Heart right ventricle (tissue), 16 donors: Measurements from ENCODE around the gene BCAM. TPM values are rescaled to one million over a fixed set of nuclear protein-coding genes. Genes with fewer than 3 reads are reported as not detected.

ENCODE experiments used
- ATAC-seq, 8 donors: fragments of 200-7000 bp; cut with Tn5 transposase; one replicate each; pipeline ENCODE4 v1.9.1; 2020; ENCODE audit warnings: mild to moderate bottlenecking in 8 of 8, moderate library complexity in 8 of 8, moderate number of reproducible peaks in 1 of 8
- DNase-seq, 2 donors: peaks; one replicate each; pipeline ENCODE4 v3.0.0-alpha.2; 2020
- H3K27ac ChIP-seq, 10 donors: fragments of 200-600 bp; sonication (generic) in 2 of 10; one replicate each; pipeline versions ENCODE4 v1.5.0 to v1.8.0; 2020 to 2022; ENCODE audit warnings: mild to moderate bottlenecking in 3 of 10
- H3K27me3 ChIP-seq, 7 donors: fragments of 200-600 bp; one replicate each; pipeline ENCODE4 v1.8.0; 2021 to 2022; ENCODE audit warnings: mild to moderate bottlenecking in 2 of 7
- H3K36me3 ChIP-seq, 9 donors: fragments of 200-600 bp; sonication (generic) in 1 of 9; one replicate each; pipeline versions ENCODE4 v1.5.0 to v1.8.0; 2020 to 2022; ENCODE audit warnings: mild to moderate bottlenecking in 2 of 9
- H3K4me1 ChIP-seq, 9 donors: fragments of 200-600 bp; sonication (generic) in 1 of 9; one replicate each; pipeline versions ENCODE4 v1.5.0 to v1.8.0; 2020 to 2022; ENCODE audit warnings: mild to moderate bottlenecking in 4 of 9
- H3K4me3 ChIP-seq, 10 donors: fragments of 200-600 bp; sonication (generic) in 2 of 10; one replicate each; pipeline versions ENCODE4 v1.5.0 to v1.8.0; 2020 to 2022; ENCODE audit warnings: mild to moderate bottlenecking in 7 of 10, moderate library complexity in 2 of 10
- H3K9me3 ChIP-seq, 11 donors: fragments of 200-600 bp in 10 of 11; sonication (generic) in 2 of 11; one replicate each; pipeline versions ENCODE4 v1.5.0 to v1.8.0; 2013 to 2022; ENCODE audit warnings: mild to moderate bottlenecking in 2 of 11, control low read depth in 1 of 11, moderate library complexity in 1 of 11
- CTCF ChIP-seq, 9 donors: fragments of 200-600 bp; sonication (generic) in 2 of 9; IDR thresholded peaks; one replicate each; pipeline versions ENCODE4 v1.5.0 to v1.8.0; 2021 to 2022; ENCODE audit warnings: antibody characterized with exemption in 9 of 9, mild to moderate bottlenecking in 5 of 9, moderate library complexity in 1 of 9
- WGBS, 2 donors: extraction: QIAGEN DNeasy Blood & Tissue Kit; methylation state at CpG; one replicate each; pipeline ENCODE4 v1.1.7; 2013; ENCODE audit warnings: inconsistent platforms in 1 of 2; 5-methylcytosine and 5-hydroxymethylcytosine counted together
- intact Hi-C, 10 donors: fragments of 100-400 bp; cut with DNase I; formaldehyde crosslinking; loops; one replicate each; pipeline versions ENCODE4 v1.11.1 to v1.14.2; 2022
- polyA plus RNA-seq, 2 donors: library from polyadenylated mRNA; stranded (reverse); fragments of 200-250 nt; gene quantifications; one replicate each; pipeline ENCODE4 v1.2.3, GENCODE V29; 2013
- total RNA-seq, 10 donors: library from RNA; stranded (reverse); fragmentation: NEBNext Ultra II Directional in 3 of 10; extraction: Animal tissue kit (Norgen Biotek cat#: 25700) in 3 of 10; gene quantifications; one replicate each; pipeline versions ENCODE4 v1.2.1 to v1.2.4, GENCODE V29; 2021 to 2023
- donor health status: Arrhythmogenic right ventricular cardiomyopathy.
- donor health status: ischemic (EF 13 %, LVEDD 7.1; RV severe dilation, severe dysfunction).
- donor health status: healthy with polysubstance abuse.
- donor health status: DM: no; HTN: yes; CAD: no.
- donor health status: DM: no; HTN: no; CAD: no.
- donor health status: ischemic (EF 25% LVEDD 6.9; RV normal size, moderate dysfunction).
- donor health status: ischemic (EF 25% LVEDD 5.7; RV mildly dilated, moderate dysfunction).
- donor health status: healthy.
- donor health status: DM: yes; HTN: yes; CAD: no.
- donor health status: Ischemic cardiomyopathy.
- donor health status: ischemic (EF 35%, LVEDD 5.7; RV mildly dilated, moderate dysfunction).
- donor health status: nonischemic (EF 11% LVEDD 7.7; RV severe dilation, severe dysfunction).
- donor health status: DM: yes; HTN: yes; CAD: no.
- donor health status: PGD.
- donor health status: ischemic (EF 29% LVEDD 5.4; RV normal size, mild dysfunction).
- donor health status: nonischemic (EF 23%, LVEDD 6.1; RV moderate dilation, normal function).

BCAM gene
- total and polyA plus RNA-seq, 12 donors = 63.2 to 130 (median 92.5) TPM

- no peaks in the 10 kb centered on the region for H3K9me3 ChIP-seq
- ATAC-seq (no peak), DNase-seq (no peak)
- no peaks in the 10 kb centered on the region for H3K27me3 ChIP-seq
- H3K27ac ChIP-seq = no peak overlapping the region
- peaks cover 4 to 18% (median 10%) of the 10 kb centered on the region in 9 donors for H3K4me1 ChIP-seq
- 92 to 97% methylated on average over 3 of the region's 3 CpGs for WGBS, 2 donors
- H3K4me3 ChIP-seq = no peak overlapping the region
- no peak for TF ChIP-seq CTCF (IDR thresholded peaks at IDR 0.05)
- H3K36me3 ChIP-seq = no peaks in the 10 kb centered on the region
- intact Hi-C loops = loop anchor here in 8 of 10 donors (2.0 to 10.0 kb wide), 5 partner anchors 38 to 156 kb away; no protein-coding TSS in a partner anchor
Observed at GRCh38 chr19:44841231-44841630, 32.3 kb downstream of the BCAM start.

- ATAC-seq (no peak), DNase-seq (peak in 1 of 2 donors; percentile 35)
- H3K36me3 ChIP-seq = no peaks in the 10 kb centered on the region
- peak overlapping the region in 9 of 10 donors; percentile 28 to 100 (median 86) for H3K27ac ChIP-seq
- intact Hi-C loops = loop anchor here in 9 of 10 donors (1.0 to 10.0 kb wide), 11 partner anchors 24 to 160 kb away; partner anchors contain the start of gene TOMM40 (in 3 of the 9)
- H3K4me3 ChIP-seq = peak overlapping the region in 8 of 10 donors; percentile 45 to 100 (median 96)
- peaks cover 0 to 13% (median 0%) of the 10 kb centered on the region in 7 donors for H3K27me3 ChIP-seq
- no peaks in the 10 kb centered on the region for H3K9me3 ChIP-seq
- 10 to 14% methylated on average over 12 of the region's 12 CpGs for WGBS, 2 donors
- peaks cover 10 to 48% (median 37%) of the 10 kb centered on the region in 9 donors for H3K4me1 ChIP-seq
- no peak for TF ChIP-seq CTCF (IDR thresholded peaks at IDR 0.05)
Observed at GRCh38 chr19:44845286-44845611, 36.3 kb downstream of the BCAM start.

GRCh38 chr19:44845612-44846454, 36.9 kb downstream of the BCAM start, which contains the start of gene NECTIN2:
Gene NECTIN2, plus strand, starts transcription at chr19:44846297. Its CDS starts 229 bp downstream, at chr19:44846526.
- Histone ChIP-seq H3K27ac (peak within 1 kb of the TSS; percentile 87 to 100 (median 99)), H3K4me3 (peak within 1 kb of the TSS; percentile 77 to 100 (median 98)), H3K27me3 (peaks cover 0 to 13% (median 0%) of the 10 kb centered on the region in 7 donors), H3K9me3 (no peaks in the 10 kb centered on the region), H3K4me1 (peaks cover 10 to 54% (median 42%) of the 10 kb centered on the region in 9 donors), H3K36me3 (no peaks in the 10 kb centered on the region)
- WGBS, 2 donors = 0 to 1% methylated on average over 58 to 67 of the region's 67 CpGs
- peak; percentile 34 to 85 (median 66) for TF ChIP-seq CTCF (IDR thresholded peaks at IDR 0.05)
- ATAC-seq (peak; percentile 79 to 90 (median 86)), DNase-seq (peak; percentile 100)
- intact Hi-C loops = loop anchor here in 9 of 10 donors (1.0 to 10.0 kb wide), 12 partner anchors 25 to 161 kb away; partner anchors contain the start of gene TOMM40 (in 5 of the 9)

DNA sequence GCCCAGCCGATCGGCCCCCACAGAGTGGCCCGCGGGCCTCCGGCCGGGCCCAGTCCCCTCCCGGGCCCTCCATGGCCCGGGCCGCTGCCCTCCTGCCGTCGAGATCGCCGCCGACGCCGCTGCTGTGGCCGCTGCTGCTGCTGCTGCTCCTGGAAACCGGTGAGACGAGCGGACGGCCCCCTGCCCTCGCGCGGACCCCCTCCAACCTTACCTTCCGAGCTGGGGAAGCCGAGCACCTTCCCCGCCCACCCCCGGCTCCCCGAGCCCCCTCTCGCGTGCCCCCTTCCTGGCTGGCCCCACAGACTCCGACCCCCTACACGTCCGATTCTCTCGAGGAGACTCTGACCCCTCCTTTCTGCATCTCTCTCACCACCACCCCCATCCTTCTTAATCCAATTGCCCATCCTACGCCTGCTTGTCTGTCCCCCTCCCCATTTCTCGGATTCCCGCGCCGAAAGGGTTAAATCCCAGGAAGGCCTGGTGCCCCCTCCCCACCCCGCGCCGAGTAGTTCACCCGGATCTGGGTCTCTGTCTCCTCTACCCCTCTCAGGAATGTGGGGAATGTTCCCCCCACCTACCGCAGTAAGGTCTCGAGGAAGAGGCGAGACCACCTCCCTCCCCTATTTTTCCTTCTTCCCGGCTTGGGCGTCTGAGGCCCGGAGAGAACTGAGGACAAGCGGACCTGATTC, 37.7 kb downstream of the BCAM start:
- no peak for TF ChIP-seq CTCF (IDR thresholded peaks at IDR 0.05)
- no peaks in the 10 kb centered on the region for H3K9me3 ChIP-seq
- H3K4me3 ChIP-seq = peak overlapping the region; percentile 77 to 100 (median 98)
- no peak for ATAC-seq
- H3K27me3 ChIP-seq = peaks cover 0 to 13% (median 0%) of the 10 kb centered on the region in 7 donors
- peaks cover 10 to 61% (median 46%) of the 10 kb centered on the region in 9 donors for H3K4me1 ChIP-seq
- 0% methylated on average over 36 to 51 of the region's 51 CpGs for WGBS, 2 donors
- intact Hi-C loops = loop anchor here in 6 of 10 donors (2.0 to 10.0 kb wide), 5 partner anchors 44 to 162 kb away; partner anchors contain the start of gene TOMM40 (in 5 of the 6)
- peak overlapping the region; percentile 87 to 100 (median 99) for H3K27ac ChIP-seq
- peak in 1 of 2 donors; percentile 51 for DNase-seq
- H3K36me3 ChIP-seq = peaks cover 0 to 2% (median 0%) of the 10 kb centered on the region in 9 donors
